HG03521 (cell line): Measurements from ENCODE around the gene ZMIZ1.

ENCODE experiments used
- ATAC-seq: cut with Tn5 transposase; IDR thresholded peaks from one replicate; pipeline ENCODE4 v1.9.1; 2021; ENCODE audit warnings: mild to moderate bottlenecking, moderate library complexity; ENCODE audit not compliant: unreplicated experiment

ZMIZ1 gene, protein sequence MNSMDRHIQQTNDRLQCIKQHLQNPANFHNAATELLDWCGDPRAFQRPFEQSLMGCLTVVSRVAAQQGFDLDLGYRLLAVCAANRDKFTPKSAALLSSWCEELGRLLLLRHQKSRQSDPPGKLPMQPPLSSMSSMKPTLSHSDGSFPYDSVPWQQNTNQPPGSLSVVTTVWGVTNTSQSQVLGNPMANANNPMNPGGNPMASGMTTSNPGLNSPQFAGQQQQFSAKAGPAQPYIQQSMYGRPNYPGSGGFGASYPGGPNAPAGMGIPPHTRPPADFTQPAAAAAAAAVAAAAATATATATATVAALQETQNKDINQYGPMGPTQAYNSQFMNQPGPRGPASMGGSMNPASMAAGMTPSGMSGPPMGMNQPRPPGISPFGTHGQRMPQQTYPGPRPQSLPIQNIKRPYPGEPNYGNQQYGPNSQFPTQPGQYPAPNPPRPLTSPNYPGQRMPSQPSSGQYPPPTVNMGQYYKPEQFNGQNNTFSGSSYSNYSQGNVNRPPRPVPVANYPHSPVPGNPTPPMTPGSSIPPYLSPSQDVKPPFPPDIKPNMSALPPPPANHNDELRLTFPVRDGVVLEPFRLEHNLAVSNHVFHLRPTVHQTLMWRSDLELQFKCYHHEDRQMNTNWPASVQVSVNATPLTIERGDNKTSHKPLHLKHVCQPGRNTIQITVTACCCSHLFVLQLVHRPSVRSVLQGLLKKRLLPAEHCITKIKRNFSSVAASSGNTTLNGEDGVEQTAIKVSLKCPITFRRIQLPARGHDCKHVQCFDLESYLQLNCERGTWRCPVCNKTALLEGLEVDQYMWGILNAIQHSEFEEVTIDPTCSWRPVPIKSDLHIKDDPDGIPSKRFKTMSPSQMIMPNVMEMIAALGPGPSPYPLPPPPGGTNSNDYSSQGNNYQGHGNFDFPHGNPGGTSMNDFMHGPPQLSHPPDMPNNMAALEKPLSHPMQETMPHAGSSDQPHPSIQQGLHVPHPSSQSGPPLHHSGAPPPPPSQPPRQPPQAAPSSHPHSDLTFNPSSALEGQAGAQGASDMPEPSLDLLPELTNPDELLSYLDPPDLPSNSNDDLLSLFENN

DNA sequence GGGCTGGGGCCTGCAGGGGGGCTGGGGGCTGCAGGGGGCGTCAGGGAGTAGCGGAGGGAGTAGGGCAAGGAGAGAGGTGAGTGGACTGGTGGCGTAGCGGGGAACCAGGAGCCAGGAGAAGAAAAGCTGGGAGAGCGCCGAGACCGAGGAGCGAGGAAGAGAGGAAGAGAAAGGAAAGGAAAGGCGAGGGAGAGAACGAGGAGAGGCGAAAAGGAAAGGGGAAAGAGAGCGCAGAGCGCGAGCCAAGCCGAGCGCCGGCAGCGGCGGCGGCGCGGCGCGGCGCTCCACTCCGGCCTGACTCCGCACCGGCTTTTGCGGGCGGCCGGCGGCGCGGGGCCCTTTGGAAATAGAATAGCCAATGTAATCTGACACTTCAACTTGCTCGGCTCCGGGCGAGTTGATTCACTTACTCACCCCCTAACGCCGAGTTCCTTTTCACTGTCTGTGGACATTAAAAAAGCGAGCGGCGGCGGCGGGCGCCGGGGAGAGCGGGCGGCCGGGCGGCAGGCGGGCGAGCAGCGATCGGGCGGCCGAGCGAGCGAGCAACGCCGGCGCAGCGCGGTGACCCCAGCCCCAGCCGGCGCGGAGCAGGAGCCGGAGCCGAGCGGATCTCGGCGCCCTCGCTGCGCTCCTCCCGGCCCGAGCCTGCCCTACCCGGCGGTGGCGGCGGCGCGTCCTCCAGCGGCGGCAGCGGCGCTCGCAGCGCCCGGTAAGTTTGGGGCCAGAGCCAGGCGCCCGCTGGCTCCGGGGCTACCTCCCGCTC is at the start of gene ZMIZ1:
Gene ZMIZ1, plus strand, starts transcription at position 405 of the 763 bp plus-strand sequence. CDS start 132,667 bp downstream, outside the sequence.
- peak; percentile 51 for ATAC-seq

DNA sequence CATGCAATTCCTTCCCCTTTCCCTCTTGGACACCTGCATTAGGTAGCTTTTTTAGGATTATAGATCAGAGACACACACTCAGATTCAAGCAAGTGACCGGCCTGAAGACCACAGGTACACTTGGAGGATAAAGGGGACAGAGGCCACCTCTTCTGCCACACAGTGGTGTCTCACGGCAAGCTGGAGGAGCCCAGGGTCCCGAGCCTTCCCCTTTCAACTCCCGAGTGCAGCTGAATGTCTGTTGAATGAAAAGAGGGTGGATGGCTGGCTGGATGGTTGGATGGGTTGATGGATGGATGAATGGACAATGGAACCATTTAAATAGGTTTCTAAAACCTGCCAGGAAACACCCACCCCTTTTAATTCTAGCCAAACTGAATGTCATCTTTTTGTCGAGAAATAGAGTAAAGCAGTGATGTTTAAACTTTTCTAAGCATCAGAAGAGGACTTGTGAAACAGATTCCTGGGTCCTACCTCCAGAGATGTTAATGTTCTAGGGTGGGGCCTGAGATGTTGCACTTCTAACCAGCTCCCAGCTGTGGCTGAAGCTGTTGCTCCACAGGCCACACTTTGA is 49.2 kb upstream of the ZMIZ1 start:
- ATAC-seq: no peak

DNA sequence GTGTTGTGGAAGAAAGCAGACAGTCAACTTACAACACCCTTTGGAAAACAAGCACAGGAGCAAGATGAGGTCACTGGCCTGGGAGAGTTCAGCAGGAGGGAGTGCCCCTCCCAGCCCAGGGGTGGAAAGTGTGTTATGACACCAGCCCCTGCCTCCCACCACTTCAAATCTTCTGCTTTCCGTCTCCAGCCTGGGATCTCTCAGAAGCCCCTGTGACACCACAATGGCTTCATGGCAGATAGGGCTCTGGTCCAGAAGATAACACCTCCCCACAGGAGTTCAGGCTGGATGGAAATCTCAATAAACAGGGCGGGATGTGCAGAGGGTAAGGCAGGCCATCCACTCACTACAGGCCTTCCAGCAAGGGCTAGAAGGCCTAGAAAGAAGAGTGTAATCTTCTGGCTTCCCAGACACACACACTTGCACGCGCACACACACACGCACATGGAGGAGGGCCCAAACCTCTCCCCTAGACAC is 48.7 kb upstream of the ZMIZ1 start:
- no peak for ATAC-seq

DNA sequence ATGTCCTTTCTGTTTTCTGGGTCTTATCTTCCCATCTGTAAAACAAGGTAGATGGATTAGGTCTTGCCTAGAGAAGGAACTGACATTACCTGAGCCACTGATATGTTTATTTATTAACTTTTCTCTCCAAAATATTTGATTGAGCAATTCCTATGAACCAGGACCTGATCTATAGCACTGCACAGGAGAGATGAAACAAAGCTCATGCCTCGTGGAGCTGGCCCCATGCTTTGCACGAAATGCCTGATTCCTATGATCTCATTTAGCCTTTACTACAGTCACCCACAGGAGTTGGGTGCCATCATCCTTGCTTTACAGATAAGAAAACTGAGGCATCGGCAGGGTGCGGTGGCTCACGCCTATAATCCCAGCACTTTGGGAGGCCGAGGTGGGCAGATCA is 48.2 kb upstream of the ZMIZ1 start:
- no peak for ATAC-seq

DNA sequence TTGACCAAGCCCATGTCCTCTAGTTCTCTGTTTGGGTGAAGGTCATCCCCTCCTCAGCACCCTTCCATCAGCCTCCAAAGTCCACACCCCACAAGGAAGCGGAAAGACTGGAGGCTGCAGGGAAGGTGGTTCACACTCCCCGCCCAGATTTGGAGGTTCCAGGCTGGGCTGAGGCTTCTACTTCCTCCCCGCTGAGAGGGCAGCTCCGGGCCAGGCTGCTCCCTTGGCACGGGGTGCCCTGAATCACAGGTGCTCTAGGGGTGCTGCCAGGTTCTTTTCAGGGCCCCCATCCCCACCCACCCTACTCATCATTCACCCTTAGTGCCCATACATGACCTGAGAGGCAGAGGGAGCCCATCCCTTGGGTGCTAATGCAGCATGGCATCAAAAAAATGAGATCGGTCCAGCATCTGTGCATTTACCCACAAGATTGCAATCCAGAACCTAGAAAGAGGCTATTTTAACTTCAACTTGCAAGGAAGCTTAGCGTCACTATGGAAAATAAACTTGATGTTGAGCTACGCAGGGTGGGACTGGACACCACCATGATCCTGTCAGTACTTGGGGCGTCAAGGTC is 47.3 kb upstream of the ZMIZ1 start:
- ATAC-seq: no peak

DNA sequence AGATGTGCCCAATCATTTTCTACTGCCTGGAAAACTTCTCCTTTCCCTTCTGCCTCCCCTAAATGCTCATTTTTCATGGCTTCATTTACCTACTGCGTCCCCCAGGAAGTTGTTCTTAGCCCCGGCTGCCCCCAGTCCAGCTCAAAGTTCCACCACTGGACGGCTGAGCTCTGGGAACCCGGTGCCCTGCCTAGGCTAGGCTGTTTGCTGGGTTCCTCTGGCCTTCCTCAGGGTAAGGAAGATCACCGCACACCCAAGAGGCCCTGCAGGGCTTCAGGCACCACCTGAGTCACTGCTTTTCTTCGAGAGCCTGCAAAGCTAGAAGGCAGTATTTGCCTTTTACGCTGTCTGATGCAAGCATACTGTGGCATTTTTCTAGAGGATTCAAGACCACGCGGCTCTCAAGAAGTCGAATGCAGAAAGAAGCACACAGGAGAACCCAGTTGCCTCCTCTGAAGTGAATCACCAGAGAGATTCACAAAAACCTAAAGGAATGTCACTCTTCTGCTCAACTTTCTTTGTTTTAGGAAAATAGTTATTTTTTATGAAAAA is 46.7 kb upstream of the ZMIZ1 start:
- ATAC-seq: no peak

DNA sequence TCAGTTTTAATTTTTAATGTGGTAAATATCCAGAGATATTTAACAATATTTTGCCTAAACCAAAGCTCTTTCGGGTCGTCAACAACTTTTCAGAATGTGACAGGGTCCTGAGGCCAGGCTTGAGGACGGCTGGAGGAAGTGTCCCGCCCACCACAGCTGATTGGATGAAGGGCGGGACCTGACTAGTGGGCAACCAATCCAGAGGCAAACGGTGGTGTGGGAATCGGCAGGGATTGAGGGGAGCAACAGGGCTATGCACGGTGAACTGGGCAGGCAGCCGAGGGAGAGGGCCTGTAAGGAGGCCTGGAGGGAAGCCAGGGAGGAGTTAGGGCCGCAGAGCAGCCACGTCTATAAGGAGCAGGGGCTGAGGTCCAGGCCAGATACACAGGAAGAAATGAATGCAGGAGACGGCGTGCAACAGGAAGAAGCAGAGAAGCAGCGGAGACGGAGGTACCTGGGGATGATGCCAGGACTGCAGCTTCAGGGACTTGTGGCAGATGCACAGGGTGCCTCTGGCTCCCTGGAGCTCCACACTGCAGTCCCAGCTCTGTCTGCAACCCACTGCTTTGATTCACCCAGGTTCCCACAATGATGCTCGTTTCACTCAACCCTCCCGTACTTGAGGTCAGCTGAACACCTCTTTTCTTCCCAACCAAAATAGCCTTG is 46.1 kb upstream of the ZMIZ1 start:
- no peak for ATAC-seq

DNA sequence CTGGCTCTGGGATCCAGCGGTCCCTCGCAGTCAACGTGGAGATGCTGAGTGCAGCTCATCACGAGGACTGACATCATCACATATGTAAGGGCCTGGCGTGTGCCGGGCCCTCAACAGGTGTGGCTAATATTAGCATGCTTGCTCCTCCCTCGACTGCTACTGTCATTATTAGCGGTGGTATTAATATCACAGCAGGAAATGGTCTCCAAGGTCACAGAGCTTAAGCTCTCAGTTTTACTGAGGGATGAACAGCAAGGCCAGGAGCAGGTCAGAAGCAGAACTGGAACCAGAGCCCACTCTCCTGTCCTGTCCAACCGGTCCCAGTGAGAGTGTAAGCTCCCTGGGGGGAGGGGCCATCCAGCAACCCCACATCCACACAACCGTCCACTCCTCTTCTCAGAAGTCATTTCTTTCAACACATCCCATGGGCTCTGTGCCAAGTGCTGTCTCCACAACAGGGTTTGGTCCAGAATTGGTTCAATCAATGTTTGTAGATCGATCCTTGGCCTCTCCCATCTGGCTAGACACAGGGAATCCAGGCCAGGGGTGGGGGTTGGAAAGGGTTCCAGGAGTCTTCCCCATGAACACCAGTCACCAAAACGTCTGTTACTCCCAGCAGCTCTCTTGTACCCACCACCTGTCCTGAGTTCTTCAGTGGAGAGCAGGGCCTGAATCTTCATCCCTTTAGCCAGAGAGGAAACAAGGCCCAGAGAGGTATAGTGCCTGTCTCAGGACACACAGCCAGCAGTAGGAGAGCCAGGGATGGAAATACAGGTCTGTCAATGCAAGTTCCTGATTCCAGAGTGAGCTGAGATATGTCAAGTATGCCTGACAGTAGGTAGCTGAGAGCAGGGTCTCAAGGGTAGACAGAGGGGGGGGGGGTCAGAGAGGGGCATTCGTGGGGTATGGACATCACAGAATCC is 45.3 kb upstream of the ZMIZ1 start:
- ATAC-seq: peak; percentile 60

DNA sequence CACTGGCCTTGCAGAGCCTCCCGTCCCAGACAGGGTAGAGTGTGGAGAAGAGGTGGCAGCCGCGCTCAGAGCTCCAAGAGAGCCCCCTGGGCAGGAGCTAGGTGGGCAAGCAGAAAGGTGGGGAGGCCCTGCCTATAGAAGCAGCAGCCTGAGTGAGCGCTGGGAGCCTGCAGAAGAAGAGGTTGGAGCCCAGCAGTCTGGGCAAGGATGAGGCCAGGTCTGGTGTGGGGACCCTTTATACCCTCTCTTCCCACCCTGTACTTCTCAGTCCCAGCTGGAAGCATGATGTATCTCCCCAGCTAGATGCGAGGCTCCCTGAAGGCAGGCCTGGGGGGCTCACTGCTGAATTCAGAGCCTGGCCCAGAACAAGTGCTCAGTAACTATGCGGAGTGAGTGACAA is 44.5 kb upstream of the ZMIZ1 start:
- ATAC-seq: no peak

DNA sequence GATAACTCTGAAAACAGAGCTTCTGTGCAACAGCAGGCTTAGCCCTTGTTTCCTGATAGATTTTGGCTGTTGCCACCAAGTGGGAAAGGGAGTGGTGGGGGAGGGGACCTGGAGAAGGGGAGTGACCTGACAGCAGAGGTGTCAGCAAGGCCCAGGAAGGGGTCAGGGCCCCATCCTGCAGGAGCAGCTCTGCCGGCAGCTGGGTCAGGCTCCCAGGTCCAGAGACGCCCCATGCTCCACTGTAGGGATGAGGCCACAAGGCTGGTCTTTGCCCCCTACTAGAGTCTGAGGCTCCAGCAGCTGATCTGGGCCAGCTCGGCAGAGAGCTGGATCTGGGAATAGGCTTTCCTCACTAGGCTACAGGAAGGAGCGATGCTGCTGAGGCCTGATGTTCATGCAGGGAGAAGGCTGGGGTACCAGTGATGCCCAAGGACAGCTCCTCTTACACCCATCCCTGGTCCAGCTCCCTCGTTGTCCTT is 44.0 kb upstream of the ZMIZ1 start:
- ATAC-seq: no peak

DNA sequence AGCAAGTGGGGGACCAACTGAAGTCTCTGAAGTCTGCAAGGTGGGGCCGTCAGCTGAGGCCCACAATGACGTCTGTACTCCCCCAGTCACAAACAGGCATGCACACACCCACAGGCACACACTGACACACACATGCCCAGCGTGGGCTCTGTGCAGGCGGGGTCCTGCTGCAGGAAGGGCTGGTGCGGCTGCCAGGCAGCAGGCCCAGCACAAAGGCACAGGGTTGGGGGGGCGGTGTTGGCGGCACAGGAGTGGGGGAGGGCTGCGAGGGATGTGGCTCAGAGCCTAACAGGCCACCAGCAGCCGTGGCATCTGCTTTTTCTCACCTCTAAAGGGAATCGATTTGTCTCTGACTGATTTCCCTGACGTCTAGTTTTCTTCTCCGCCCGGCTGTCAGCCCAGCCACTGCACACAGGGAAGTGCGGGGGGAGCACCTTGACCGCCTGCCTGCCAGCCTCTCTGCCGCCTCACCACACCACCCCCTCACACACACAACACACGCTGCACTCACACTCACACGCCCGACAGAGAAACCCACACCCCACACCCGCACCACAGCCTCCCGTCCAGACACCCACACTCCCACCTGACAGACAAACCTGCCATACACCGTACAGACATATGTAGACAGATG is 43.5 kb upstream of the ZMIZ1 start:
- no peak for ATAC-seq

DNA sequence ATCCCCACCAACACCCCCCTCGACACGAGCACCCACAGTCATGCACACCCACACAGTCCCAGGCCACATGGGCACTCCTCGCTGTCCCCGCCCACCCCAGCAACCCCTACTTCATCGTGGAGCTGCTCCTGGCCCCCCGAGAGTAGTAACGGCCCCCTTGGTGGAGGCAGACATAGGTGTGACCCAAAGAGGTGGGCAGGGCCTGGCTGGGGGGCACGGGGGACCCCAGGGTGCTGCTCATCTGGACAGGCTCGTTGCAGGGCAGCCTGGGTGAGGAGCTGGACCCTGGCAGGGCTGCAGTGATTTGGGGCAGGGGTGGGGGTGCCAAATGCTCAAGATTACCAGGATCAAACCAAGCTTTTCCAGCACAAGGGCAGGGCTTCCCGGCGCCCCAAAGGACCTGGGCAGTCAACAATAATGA is 42.4 kb upstream of the ZMIZ1 start:
- ATAC-seq: no peak

DNA sequence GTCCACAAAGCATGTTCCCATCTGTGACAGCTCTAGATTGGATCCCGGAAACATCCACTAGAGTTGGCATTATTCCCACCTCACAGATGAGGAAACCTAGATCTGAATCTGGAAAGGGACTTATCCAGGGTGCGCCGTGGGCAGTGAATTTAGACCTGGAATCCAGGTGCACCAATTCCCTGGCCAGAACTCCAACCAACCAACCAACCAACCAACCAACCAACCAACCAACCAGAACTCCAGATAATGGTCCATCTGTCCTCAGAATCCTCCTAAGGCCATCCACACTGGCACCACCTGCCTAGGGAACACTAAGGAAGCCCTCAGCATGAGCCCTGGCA is 42.0 kb upstream of the ZMIZ1 start:
- ATAC-seq: no peak

DNA sequence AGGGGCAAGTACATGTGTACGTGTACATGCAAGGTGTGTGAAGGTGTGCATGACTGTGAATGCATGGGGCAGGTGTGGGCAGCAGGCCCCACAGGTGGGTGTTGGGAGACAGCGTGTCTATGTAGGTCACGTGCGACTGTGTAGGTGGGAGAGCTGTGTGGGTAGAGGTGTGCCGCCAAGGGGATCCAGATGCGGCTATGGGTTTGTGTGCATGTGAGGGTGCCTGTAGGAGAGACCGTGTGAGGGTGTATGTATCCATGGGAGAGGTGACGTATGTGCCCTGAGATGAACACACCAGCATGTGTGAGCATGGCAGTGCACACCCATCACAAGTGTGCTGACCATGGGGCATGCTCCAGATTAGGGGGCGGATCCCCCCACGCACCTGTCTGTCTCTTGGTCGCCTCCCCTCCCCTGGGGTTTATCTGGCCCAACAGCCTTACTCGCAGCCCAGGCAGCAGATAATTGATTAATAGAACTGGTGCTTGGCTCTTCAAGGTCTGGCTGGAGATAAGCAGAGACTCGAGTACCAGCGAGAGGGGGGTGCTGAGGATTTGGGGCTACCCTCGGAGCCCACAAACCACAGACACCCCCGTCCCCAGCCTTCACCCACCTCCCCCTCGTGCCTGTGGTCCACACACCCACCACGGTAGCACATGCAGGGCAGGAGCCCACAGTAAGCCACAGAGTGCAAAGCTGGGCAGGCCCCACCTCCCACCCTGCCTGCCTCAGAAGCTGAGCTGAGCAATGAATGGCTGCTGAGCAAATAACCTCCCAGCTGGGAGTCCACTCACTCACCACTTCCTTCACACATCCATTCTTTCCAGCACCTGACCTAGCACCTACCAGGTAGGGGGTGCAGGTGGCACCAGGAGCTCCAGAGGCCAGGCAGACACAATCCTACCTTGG is 41.4 kb upstream of the ZMIZ1 start:
- ATAC-seq: no peak

DNA sequence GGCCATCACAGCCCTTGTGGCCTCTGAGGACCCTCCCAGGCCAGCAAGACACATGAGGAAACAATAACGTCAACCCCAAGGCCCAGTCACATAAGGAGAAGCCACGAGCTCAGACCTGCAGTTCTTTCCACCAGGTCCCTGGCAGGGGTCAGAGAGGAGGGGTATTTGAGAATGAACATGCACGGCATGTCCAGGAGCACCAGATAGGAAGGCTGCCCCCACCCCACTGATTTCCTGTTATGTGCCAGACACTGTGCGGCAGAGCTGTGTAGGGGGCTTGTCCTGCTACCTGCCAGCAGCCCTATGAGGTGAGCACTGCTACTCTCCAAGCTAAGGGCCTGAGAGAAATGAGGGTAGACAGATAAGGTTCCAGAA is 40.7 kb upstream of the ZMIZ1 start:
- ATAC-seq: no peak

DNA sequence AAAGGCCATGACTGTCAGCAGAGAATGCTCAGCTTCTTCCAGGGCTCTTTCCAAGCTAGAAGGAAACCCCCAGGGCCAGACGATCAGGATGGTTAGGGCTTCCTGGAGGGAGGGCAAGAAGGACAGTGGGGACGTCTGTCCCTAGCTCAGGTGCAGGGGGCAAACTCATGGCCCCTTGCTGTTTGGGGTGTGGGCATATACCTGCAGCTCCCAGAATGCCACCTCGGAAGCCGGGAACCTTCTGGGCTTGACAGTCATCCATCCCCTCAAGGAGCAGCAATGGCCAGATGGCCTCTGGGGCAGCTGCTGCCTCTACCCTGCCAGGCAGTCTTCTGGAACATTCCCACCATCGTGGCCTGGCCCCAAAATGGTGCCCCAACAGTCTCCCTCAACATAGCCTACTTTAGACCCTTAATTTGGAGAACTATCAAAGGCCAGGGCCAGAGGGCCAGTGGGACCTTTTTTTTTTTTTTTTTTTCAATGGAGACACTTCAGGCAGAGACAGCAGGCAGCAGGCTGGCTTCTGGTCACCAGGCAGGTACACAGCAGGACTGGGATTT is 40.2 kb upstream of the ZMIZ1 start:
- no peak for ATAC-seq
